Renal cortical epithelial cell (primary cell): ENCODE data around the gene PHYH. TPM values are rescaled to one million over a fixed set of nuclear protein-coding genes. Genes with fewer than 3 reads are reported as not detected.
"Not testable (repeated sequence)": the region's sequence is repeated elsewhere in the genome, so short reads cannot be mapped to it uniquely, and the experiment has no call there.

Experiments used
- DNase-seq: peaks from one replicate; pipeline ENCODE4 v3.0.0-alpha.2; 2011; ENCODE audit warnings: low read depth
- total RNA-seq: library from RNA; depleted of rRNA; stranded (reverse); fragments of >200 nt; gene quantifications from 2 replicates; pipeline ENCODE4 v1.2.3, GENCODE V29; 2014

The PHYH gene
- 11.6 and 25.1 TPM in 2 replicates for total RNA-seq

GRCh38 chr10:13299437-13300287, at the start of gene PHYH:
PHYH (minus strand) TSS chr10:13300064; CDS start chr10:13300042, 22 bp downstream.
- DNase-seq: peak; percentile 58

GRCh38 chr10:13348216-13349017, 48.6 kb upstream of the PHYH start, which contains the start of gene SEPHS1:
SEPHS1 (minus strand) TSS chr10:13348293; CDS start chr10:13344950, 3,343 bp downstream.
- DNase-seq: peak; percentile 27

- peak; percentile 23 for DNase-seq
These were observed 47.8 kb upstream of the PHYH start for GRCh38 chr10:13347500-13348156.

DNA sequence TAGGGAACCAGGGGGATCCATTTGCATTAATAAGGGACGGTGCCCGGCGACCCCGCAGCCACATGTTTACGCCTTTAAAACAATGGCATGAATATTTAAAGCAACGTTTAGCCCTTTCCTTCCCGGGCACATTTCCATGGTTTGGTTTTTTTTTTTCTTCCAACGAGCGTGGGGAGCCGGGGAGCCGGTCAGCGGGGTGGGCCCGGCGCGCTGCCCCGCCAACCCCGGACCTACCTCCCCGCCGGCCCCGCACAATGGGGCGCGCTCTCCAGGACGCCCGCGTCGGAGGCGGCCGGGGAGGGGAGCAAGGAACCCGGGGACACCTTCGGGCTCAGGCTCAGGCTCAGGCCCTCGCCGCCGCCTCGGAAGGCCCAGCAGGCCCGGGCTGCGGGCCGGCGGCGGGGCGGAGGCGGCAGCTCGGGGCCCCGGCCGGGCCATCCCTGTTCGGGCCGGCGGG, 47.2 kb upstream of the PHYH start:
- DNase-seq: no peak

DNA sequence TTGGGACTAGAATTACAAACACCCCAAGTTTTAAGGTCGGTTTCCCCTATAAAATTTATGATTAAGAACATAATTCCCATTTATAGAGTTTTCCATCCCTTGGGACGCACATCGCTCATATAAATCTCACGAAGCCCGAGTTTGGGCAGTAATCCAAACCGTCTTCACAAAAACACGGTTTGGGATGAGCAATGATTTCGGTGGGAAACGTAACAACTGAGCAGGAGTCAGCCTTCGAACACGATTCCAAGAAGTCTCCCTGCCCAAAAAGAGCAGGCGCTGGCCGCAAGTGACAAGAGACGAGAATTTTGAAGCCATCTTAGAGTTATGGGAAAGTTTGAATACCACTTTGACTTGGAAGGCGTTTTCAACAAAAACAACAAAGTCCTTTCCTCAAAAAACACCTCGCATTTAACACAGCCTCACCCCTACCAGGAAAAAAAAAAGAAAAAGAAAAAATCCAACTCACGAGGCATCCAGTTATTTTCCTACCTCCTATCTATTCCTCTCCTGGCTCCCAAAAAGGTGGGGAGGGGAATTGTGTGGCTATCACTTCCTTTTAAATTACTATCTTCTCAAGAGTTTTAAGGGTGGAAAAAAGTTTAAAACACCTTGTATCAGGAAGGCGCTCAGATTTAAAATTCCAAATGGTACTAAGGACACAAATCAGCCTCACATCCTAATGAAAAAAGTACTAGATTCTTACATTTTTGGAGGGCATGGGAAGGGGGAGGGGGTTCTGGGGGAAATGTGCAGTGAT, 46.6 kb upstream of the PHYH start:
- peak; percentile 19 for DNase-seq

DNA sequence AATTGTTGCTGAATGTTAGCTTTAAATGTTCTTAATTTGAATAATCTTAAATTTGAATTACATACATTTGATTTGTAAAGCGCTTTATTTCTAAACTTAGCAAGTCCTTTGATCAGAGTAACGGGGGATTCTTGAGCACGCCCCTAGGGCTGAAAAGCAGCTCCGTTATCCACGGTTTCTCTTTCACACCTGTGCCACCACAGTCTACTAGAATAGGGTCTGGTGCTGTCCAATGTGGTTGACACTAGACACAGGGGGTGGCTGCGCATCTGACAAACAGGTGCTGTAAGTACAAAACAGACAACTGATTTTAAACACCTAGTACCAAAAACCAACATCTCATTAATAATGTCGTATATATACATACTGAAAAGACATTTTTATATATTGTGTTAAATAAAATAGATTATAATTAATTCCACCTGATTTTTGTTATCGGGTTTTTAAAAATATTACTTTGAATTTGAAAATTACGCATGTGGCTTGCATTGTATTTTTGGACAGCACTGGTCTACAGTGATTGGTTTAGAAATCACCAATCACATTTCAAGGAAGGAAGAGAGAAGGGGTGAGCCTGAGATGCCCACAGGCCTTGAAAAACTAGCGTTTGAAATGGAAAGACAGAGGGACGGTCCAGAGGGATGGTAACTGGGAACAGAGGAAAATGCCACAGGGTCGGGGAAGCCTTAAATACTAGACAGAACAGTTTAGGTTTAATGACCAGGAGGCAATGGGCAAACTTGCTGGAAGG, 40.9 kb upstream of the PHYH start:
- DNase-seq: no peak

- DNase-seq: no peak
These were observed 40.2 kb upstream of the PHYH start for GRCh38 chr10:13340068-13340467.

- no peak for DNase-seq
These were observed 38.7 kb upstream of the PHYH start for GRCh38 chr10:13338390-13339110.

- no peak for DNase-seq
These were observed 37.9 kb upstream of the PHYH start for GRCh38 chr10:13337827-13338196.

DNA sequence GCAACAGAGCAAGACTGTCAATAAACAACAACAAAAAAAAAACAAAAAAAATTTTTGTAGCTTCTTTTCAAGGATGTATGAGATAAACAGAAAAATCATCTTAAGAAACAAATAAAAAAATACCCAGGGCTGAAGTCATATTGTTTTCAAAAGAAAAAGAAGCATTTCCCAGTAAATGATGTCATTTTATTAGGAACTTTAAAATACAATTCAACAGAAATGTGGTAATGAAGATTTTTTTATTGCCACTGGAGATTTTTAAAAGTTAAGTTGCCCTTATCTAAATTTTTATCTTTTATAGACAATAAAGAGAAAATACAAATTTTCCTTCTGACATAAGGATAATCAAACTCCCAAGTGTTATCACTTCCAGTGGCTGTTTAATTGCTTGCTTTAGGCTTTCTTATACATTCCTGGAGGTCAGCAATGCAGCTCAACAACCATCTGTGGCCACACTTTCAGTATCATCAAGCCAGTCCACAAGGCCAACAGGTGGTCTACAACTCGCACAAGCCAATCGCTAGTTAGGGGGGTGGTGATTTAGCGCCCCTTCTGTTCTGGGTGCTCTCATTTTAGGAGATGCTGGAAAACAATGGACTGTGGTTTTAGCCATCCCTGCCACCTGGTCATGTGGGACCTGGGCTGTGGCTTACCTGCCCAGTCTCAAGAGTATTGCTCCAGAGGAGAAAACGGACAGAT, 37.4 kb upstream of the PHYH start:
- no peak for DNase-seq

DNA sequence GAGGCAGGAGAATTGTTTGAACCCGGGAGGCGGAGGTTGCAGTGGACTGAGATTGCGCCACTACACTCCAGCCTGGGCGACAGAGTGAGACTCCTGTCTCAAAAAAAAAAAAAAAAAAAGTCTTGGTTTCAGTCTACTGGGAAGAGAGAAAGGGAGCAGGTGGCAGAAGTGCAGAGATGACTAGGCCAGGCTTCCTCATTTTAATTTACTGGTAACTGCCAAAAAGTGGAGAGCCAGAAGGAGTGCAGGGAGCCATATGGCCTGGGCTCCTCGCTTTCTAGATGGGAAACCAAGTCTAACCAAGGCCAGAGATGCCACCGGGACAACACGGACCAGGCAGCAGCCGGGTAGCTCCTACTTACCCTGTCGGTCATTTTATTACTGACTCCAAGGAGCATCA, 36.0 kb upstream of the PHYH start:
- no peak for DNase-seq

DNA sequence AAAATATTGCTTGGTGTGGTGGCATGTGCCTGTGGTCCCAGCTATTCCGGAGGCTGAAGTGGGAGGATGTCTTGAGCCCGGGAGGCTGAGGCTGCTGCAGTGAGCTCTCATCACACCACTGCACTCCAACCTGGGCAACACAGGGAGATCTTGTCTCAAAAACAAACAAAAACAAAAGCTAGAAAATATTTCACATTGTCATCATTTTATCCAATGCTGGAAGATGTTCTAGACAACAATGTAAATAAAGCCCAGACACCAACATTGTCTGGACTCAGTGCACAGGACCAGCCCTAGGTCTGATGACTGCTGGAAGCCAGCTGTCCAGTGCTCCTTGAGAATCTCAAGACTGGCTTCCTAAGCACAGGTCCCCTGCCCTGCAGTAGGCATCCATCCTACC, 34.7 kb upstream of the PHYH start:
- no peak for DNase-seq

DNA sequence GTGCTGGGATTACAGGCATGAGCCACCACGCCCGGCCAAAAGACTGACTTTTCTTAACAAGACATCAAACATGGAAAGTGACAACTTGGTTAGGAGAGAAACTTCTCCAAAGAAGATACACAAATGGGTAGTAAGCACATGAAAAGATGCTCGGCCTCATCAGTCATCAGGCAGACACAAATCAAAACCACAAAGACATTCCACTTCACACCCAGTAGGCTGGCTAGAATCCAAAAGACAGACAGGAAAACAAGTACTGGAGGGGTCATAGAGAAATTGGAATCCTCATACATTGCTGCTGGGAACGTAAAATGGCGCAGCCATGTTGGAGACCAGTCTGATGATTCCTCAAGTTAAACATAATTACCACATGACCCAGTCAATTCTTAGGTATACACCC, 31.8 kb upstream of the PHYH start:
- DNase-seq: peak; percentile 43

DNA sequence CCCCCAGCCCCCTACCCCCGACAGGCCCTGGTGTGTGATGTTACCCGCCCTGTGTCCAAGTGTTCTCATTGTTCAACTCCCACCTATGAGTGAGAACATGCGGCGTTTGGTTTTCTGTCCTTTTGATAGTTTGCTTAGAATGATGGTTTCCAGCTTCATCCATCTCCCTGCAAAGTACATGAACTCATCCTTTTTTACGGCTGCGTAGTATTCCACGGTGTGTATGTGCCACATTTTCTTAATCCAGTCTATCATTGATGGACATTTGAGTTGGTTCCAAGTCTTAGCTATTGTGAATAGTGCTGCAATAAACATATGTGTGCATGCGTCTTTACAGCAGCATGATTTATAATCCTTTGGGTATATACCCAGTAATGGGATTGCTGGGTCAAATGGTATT, 31.1 kb upstream of the PHYH start:
- DNase-seq: not testable (repeated sequence)

GRCh38 chr10:13329565-13329964, 29.7 kb upstream of the PHYH start:
- no peak for DNase-seq

GRCh38 chr10:13328613-13329012, 28.7 kb upstream of the PHYH start:
- DNase-seq: no peak

DNA sequence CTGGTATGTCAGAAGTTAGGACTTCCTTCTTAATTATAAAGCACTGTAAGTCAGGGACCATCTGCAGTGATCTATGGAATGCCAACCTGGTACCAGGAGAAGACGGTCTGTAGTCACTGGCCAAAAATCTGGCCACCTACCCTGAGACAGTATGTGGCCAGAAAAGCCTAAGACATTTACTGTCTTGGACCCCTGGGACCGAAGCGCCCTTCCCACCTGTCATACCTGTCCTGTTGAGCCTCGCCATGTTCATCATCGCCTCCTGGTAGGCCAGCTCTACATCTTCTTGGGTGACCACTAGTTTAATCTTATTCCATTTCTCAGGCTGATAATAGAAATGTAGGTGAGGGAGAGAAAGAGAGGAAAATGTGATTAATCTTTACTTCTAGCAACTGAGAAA, 28.3 kb upstream of the PHYH start:
- no peak for DNase-seq

DNA sequence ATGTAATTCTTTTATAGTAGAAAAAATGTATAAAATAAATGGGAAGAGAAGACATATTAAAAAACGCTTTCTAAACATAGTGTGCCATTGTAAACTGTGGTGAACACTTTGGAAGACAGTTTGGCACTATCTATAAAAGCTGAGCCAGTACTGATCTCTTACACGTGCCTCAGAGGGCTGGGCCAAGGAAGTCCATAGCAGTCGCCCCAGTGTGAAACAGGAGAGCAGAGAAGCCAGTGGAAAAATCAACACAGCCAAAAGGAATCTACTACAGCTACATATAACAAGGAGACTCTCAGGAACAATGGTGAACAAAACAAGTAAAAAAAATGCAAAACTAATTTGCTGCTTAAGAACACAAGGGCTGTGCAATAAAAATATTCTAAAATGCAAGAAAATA, 27.7 kb upstream of the PHYH start:
- no peak for DNase-seq

- no peak for DNase-seq
These were observed 22.8 kb upstream of the PHYH start for GRCh38 chr10:13322615-13323148.
